Mesangial cell (primary cell): ENCODE results near the gene TXNDC9. TPM values are rescaled to one million over a fixed set of nuclear protein-coding genes. Genes with fewer than 3 reads are reported as not detected.

ENCODE experiments used
- total RNA-seq: library from RNA; depleted of rRNA; stranded (reverse); fragments of >200 nt; gene quantifications from 2 replicates; pipeline ENCODE4 v1.2.3, GENCODE V29; 2015

The TXNDC9 gene
- total RNA-seq, result 19.9 and 43.2 TPM in 2 replicates

GRCh38 chr2:99335911-99336803, at the start of gene TXNDC9:
Gene TXNDC9, minus strand, starts transcription at chr2:99336333. Its CDS starts 3,123 bp downstream, at chr2:99333210.

GRCh38 chr2:99337113-99338028, 1.2 kb upstream of the TXNDC9 start, which contains the start of gene EIF5B:
Gene EIF5B, plus strand, starts transcription at chr2:99337389. Its CDS starts 166 bp downstream, at chr2:99337555.

GRCh38 chr2:99301097-99301496, 35.0 kb downstream of the TXNDC9 start, which contains the start of gene LYG1:
Gene LYG1, minus strand, starts transcription at chr2:99301197. Its CDS starts 5,527 bp downstream, at chr2:99295670.

Other genes starting within 250 kb of the TXNDC9 start
- 0.16 and 2.8 TPM in 2 replicates for gene C2orf15, start 194.6 kb downstream of the TXNDC9 start, total RNA-seq
- 1.6 and 1.9 TPM in 2 replicates for gene TSGA10, start 181.4 kb downstream of the TXNDC9 start, total RNA-seq
- 2.9 and 3.3 TPM in 2 replicates for gene LIPT1, start 181.4 kb downstream of the TXNDC9 start, total RNA-seq
- 11.5 and 14.8 TPM in 2 replicates for gene MITD1, start 155.3 kb downstream of the TXNDC9 start, total RNA-seq
- 26.7 and 27.2 TPM in 2 replicates for gene MRPL30, start 155.1 kb downstream of the TXNDC9 start, total RNA-seq
- not detected in 2 replicates for gene LYG2, start 80.7 kb downstream of the TXNDC9 start, total RNA-seq
- 0.51 TPM in 1 of 2 replicates, not detected in the other for gene LYG1, start 35.1 kb downstream of the TXNDC9 start, total RNA-seq
- gene EIF5B, start 1.1 kb upstream of the TXNDC9 start, total RNA-seq, result 14.7 and 15.0 TPM in 2 replicates
- 10.8 and 15.0 TPM in 2 replicates for gene REV1, start 153.7 kb upstream of the TXNDC9 start, total RNA-seq